HFF-Myc (cell line): ENCODE measurements around the gene TIMM8A.

Source experiments
- DNase-seq: peaks from one replicate; pipeline ENCODE4 v3.0.0-alpha.2; 2011; ENCODE audit warnings: low read depth; ENCODE audit errors: extremely low read depth
- H3K4me3 ChIP-seq: replicated peaks from 2 replicates; pipeline ENCODE4 v1.5.1; 2011; ENCODE audit warnings: low read depth, mild to moderate bottlenecking, control low read depth, low read length
- CTCF ChIP-seq: IDR thresholded peaks from 2 replicates; pipeline ENCODE4 v1.5.1; 2012; ENCODE audit warnings: mild to moderate bottlenecking, low read depth, low read length, control low read depth; ENCODE audit errors: missing control alignments

Gene TIMM8A

DNA sequence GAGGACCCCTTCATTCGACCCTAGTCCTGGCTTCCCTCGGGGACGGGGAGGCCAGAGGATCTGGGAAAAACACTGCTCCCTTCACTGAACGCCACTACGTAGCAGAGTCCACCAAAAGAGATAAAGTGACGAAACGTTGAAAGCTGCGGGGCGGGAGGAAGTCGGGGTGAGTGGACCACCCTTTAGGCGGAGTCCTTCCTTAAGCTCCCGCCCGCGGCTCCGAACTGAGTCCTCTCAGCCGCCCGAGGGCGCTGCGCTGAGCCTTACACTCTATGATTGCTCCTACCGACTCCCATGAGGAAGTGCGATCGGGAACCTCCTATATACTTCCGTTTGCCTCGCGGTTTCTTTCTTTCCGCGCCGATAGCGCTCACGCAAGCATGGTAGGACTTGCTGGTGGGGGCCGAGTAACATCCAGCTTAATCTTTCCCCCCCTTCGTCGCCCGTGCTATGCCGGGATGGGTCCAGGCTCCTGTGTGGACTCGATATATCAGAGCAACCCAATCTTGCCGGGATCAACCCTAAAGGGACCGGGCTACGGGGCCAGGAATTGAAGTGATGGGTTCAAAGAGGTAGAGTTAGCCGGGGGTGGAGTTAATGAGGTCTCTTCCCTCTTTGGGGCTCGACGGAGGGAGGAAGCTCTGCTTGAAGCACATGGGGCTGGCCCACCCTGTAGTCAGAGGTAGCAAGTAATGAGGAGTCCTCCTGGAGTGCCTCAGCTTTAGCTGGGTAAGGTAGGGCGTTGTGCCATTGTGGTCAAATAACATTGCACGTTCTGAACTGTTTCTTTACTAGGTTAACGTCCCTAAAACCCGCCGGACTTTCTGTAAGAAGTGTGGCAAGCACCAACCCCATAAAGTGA lies 42.4 kb upstream of the TIMM8A start, which contains the start of gene RPL36A:
Gene RPL36A, plus strand, starts transcription at position 348 of the 862 bp plus-strand sequence. Its CDS starts 33 bp downstream, at position 381.
- DNase-seq: peak; percentile 60
- peak; percentile 73 for TF ChIP-seq CTCF
- H3K4me3 ChIP-seq: peak within 1 kb of the TSS; percentile 74

- DNase-seq: no peak
- TF ChIP-seq CTCF: no peak
- no peak overlapping the region for H3K4me3 ChIP-seq
These were observed 40.1 kb upstream of the TIMM8A start for GRCh38 chrX:101388604-101389003.

DNA sequence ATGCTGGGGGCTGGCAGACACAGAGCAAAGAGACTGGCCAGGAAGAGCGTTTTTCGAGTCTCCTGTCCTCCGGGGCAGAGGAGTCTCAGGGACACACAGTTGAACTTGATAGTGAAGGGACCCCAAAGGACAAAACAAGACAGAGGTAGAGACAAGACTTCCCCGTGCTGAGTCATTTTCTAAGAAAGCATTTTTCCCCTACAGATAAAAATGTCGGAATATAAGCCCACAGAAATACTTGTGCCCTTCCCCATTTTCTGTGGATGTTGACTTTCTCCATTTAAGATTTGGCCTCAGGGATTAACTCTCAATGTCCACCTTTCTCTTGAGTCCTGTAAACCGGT lies 38.0 kb upstream of the TIMM8A start:
- no peak overlapping the region for H3K4me3 ChIP-seq
- TF ChIP-seq CTCF: no peak
- DNase-seq: no peak

- no peak for DNase-seq
- no peak within 1 kb of the TSS for H3K4me3 ChIP-seq
- no peak for TF ChIP-seq CTCF
These were observed 37.4 kb upstream of the TIMM8A start, which contains the start of gene BTK for GRCh38 chrX:101385795-101386541. TSS of gene BTK (minus strand) at chrX:101386191. CDS start at chrX:101375284, 10,907 bp downstream.

DNA sequence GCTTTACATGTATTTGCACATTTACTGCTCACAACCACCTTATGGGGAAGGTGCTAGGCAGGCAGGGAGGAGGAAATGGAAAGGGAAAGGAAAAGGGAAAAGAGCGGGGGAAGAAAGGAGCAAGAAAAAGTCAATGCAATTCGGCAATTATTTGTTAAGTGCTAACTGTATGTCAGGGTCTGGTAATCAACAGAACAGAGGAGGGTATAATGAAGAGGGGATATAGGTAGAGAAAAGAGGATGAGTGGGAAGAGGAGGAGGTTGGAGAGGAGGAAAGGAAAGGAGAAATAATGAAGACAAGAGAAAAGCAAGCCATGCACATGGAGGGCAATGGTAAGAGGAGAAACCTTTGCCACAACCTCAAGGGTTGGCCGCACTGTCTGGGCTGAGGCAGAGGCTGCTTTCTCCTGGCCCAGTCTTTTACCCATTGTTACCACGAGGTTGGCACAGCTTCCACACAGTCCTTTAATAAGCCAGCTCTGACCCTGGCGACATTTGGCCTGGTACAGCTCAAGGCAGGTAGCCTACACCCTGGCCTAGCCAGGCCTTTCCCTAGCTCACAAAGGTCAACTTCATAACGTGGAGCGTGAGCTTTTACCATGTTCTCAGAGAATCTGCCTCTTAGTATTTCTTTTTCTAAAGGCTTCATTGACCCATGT lies 36.6 kb upstream of the TIMM8A start:
- DNase-seq: no peak
- H3K4me3 ChIP-seq: no peak overlapping the region
- no peak for TF ChIP-seq CTCF

DNA sequence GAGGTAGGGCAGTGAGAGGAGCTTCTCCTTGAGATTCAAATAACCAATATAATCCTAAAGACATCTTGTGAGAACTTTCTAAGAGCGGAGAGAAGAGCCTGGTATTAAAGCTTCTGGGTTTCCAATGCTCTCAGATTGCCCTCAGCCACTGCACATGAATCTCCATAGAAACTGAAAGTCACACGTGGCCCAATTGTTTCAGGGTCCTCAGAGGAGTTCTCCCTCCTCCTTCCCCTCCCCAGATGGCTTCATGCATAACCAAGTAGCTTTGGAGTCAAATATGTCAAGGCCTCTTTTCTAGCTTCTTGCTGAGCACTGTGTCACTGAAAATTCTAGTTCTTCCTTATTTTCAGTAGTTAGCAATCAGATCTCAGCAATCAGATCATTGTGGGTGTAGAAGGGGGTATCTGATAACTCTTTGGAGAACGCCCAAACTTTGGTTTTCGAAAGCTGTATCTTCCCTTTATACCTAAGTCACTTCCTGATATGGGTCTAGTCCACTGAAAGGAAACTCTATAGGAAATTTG lies 35.2 kb upstream of the TIMM8A start:
- TF ChIP-seq CTCF: no peak
- no peak overlapping the region for H3K4me3 ChIP-seq
- no peak for DNase-seq
